ENCODE data around the gene ESR2.

Gene ESR2

DNA sequence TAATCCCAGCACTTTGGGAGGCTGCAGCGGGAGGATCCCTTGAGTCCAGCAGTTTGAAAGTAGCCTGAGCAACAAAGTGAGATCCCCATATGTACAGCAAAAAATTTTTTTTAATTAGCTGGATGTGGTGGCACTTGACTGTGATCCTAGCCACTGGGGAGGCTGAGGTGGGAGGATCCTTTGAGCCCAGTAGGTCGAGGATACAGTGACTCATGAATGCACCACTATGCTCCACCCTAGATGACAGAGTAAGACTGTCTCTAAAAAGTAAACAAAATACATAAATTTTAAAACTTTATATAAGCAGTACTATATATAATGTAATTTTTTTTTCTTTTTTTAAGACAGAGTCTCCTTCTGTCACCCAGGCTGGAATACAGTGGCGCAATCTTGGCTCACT lies 115.4 kb downstream of the ESR2 start:
- Histone ChIP-seq H3K27me3 (ENCODE audit: insufficient read depth, low read length) (no peaks in the 10 kb centered on the region), H3K36me3 (ENCODE audit: insufficient read depth, low read length) (peaks cover 50% of the 10 kb centered on the region), H3K27ac (ENCODE audit: low read depth, low read length) (no peak overlapping the region), H3K9ac (ENCODE audit: low read depth, low read length) (no peak overlapping the region), H3K4me3 (ENCODE audit: low read length) (no peak overlapping the region), H3K4me1 (ENCODE audit: insufficient read depth, low read length) (no peaks in the 10 kb centered on the region; the same call in 1 of the 2 replicates), H3K9me3 (ENCODE audit: insufficient read depth, low read depth, low read length) (no peaks in the 10 kb centered on the region)
- WGBS = 76% methylated on average over 2 of the region's 3 CpGs

DNA sequence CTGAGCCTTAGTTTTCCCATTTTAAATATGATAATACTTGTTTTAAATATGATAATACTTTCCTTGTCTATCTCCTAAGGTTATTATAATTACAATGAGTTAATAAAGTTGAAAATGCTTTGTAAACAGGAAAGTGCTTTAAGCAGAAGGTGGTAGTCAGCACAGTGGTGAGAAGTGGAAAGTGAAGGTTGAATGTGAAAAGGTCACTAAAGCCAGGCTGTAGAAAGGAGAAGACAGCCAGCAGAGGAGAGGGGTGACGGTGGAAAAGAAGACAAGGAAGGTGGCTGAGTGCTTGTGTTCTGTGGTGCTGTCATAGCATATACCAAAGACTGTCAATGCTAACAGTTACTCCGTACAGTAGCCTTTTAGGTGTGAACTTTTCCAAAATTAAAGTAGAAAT lies 117.8 kb downstream of the ESR2 start:
- H3K4me1 ChIP-seq (ENCODE audit: insufficient read depth, low read length) = no peaks in the 10 kb centered on the region; the same call in 1 of the 2 replicates
- no peaks in the 10 kb centered on the region for H3K9me3 ChIP-seq (ENCODE audit: insufficient read depth, low read depth, low read length)
- 80% methylated on average over 2 of the region's 2 CpGs for WGBS
- H3K4me3 ChIP-seq (ENCODE audit: low read length) = no peak overlapping the region
- H3K9ac ChIP-seq (ENCODE audit: low read depth, low read length) = no peak overlapping the region
- H3K36me3 ChIP-seq (ENCODE audit: insufficient read depth, low read length) = peaks cover 54% of the 10 kb centered on the region
- no peaks in the 10 kb centered on the region for H3K27me3 ChIP-seq (ENCODE audit: insufficient read depth, low read length)
- no peak overlapping the region for H3K27ac ChIP-seq (ENCODE audit: low read depth, low read length)

DNA sequence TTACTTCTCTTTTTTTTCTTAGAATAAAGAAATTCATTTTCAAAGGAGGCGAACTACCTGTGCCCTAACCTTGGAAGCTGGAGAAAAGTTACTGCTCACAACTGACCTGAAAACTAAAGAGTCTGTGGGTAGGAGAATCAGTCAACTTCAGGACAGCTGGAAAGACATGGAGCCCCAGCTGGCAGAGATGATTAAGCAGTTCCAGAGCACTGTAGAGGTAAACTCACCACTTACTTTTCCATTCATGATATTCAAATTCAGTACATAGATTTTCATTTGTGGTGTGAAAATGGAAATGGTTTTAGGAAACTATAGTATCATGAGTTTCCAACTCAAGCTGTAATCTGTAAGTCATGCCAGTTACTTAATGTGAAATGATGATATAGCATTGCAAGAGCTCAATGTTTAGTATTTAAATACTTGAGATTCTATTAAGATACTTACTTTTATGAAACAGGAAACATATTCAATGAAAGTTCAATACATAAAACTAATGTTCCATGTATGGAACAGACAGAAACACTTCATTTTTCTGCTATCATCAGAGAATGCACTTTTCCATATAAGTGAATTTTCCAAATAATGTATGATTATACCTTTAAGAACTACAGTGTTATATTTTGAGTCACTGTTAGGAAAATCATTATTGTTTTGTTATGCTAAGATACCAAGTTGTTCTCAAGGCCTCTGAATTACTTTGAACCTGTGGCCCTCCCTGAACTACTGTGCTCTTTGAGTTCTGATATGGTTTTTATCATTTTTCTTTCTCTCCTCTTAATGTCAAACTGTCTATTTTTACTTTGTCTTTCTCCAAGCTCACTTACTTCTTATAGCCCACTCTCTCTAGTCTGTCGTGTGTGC lies 119.0 kb downstream of the ESR2 start:
- Histone ChIP-seq H3K4me3 (ENCODE audit: low read length) (no peak overlapping the region), H3K9ac (ENCODE audit: low read depth, low read length) (no peak overlapping the region), H3K9me3 (ENCODE audit: insufficient read depth, low read depth, low read length) (no peaks in the 10 kb centered on the region), H3K36me3 (ENCODE audit: insufficient read depth, low read length) (peaks cover 59% of the 10 kb centered on the region), H3K4me1 (ENCODE audit: insufficient read depth, low read length) (no peaks in the 10 kb centered on the region; the same call in 1 of the 2 replicates), H3K27ac (ENCODE audit: low read depth, low read length) (no peak overlapping the region), H3K27me3 (ENCODE audit: insufficient read depth, low read length) (no peaks in the 10 kb centered on the region)
- WGBS = 96% methylated on average over 1 of the region's 2 CpGs

DNA sequence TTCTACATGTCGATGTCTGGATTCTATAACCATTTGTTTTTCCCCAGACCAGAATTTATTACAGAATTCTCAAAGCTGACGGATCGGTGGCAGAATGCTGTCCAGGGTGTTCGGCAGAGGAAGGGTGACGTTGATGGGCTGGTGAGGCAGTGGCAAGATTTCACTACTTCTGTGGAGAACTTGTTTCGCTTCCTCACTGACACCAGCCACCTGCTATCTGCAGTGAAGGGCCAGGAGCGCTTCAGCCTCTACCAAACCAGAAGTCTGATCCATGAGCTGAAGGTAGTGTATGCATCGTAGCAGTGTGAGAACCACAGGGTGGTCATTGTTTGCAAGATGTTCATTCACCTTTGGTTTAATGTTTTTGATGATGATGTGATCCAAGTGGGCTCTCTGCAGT lies 124.0 kb downstream of the ESR2 start:
- Histone ChIP-seq H3K27ac (ENCODE audit: low read depth, low read length) (no peak overlapping the region), H3K9ac (ENCODE audit: low read depth, low read length) (no peak overlapping the region), H3K27me3 (ENCODE audit: insufficient read depth, low read length) (no peaks in the 10 kb centered on the region), H3K36me3 (ENCODE audit: insufficient read depth, low read length) (peaks cover 65% of the 10 kb centered on the region), H3K9me3 (ENCODE audit: insufficient read depth, low read depth, low read length) (no peaks in the 10 kb centered on the region), H3K4me3 (ENCODE audit: low read length) (no peak overlapping the region), H3K4me1 (ENCODE audit: insufficient read depth, low read length) (no peaks in the 10 kb centered on the region)
- 96% methylated on average over 8 of the region's 8 CpGs for WGBS

DNA sequence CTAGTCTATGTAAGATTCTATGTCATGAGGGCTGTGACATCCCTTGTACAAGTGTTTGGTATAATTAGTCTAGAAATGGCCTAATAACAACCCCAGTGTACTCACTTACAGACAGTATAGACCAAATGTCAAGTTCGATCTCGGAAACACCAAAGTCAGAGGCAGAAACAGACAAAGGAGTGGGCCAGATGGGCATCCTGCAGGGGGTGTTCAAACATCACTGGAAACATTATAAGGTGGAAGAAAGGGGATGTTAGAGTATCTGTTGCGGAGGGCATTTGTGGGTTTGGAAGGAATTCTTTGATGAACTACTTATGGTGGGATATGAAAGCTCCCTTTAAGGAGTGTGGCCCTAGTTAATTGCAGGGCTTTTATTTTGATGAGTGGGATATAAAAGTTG lies 134.6 kb downstream of the ESR2 start:
- WGBS = 94% methylated on average over 3 of the region's 3 CpGs
- H3K9me3 ChIP-seq (ENCODE audit: insufficient read depth, low read depth, low read length) = no peaks in the 10 kb centered on the region
- H3K4me1 ChIP-seq (ENCODE audit: insufficient read depth, low read length) = no peaks in the 10 kb centered on the region
- no peak overlapping the region for H3K27ac ChIP-seq (ENCODE audit: low read depth, low read length)
- no peaks in the 10 kb centered on the region for H3K27me3 ChIP-seq (ENCODE audit: insufficient read depth, low read length)
- H3K9ac ChIP-seq (ENCODE audit: low read depth, low read length) = no peak overlapping the region
- peaks cover 50% of the 10 kb centered on the region for H3K36me3 ChIP-seq (ENCODE audit: insufficient read depth, low read length)
- H3K4me3 ChIP-seq (ENCODE audit: low read length) = no peak overlapping the region

DNA sequence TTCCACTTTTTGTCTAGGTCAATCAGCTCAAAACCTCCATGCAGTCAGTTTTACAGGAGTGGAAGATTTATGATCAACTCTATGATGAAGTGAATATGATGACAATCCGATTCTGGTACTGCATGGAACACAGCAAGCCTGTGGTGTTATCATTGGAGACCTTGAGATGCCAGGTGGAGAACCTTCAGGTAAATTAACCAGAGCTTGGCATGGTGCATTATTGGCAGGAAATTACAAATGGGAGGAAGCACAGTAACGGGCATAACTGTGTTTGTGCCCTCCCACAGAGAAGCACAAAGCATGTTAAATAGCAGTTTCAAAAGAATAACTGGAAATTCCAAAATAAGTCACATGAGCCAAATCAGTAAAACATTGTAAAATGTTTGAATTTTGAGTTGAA lies 135.6 kb downstream of the ESR2 start:
- peaks cover 54% of the 10 kb centered on the region for H3K36me3 ChIP-seq (ENCODE audit: insufficient read depth, low read length)
- H3K9me3 ChIP-seq (ENCODE audit: insufficient read depth, low read depth, low read length) = no peaks in the 10 kb centered on the region
- no peak overlapping the region for H3K9ac ChIP-seq (ENCODE audit: low read depth, low read length)
- H3K4me3 ChIP-seq (ENCODE audit: low read length) = no peak overlapping the region
- no peaks in the 10 kb centered on the region for H3K27me3 ChIP-seq (ENCODE audit: insufficient read depth, low read length)
- no peak overlapping the region for H3K27ac ChIP-seq (ENCODE audit: low read depth, low read length)
- H3K4me1 ChIP-seq (ENCODE audit: insufficient read depth, low read length) = no peaks in the 10 kb centered on the region
- 95% methylated on average over 2 of the region's 2 CpGs for WGBS

DNA sequence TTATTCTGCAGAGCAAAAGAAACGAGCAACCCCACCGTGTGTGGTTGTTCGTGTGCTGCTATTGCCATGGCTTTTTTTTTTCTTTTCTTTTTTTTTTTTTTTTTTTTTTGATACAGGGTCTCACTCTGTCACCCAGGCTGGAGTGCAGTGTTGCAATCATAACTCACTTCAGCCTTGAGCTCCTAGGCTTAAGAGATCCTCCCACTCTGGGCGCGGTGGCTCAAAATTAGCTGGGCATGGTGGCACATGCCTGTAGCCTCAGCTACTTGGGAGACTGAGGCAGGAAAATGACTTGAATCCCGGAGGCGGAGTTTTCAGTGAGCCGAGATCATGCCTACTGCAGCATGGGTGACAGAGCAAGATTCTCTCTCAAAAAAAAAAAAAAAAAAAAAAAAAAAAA lies 144.2 kb downstream of the ESR2 start:
- no peaks in the 10 kb centered on the region for H3K4me1 ChIP-seq (ENCODE audit: insufficient read depth, low read length)
- H3K27ac ChIP-seq (ENCODE audit: low read depth, low read length) = no peak overlapping the region
- no peaks in the 10 kb centered on the region for H3K27me3 ChIP-seq (ENCODE audit: insufficient read depth, low read length)
- no peak overlapping the region for H3K4me3 ChIP-seq (ENCODE audit: low read length)
- no peak overlapping the region for H3K9ac ChIP-seq (ENCODE audit: low read depth, low read length)
- H3K9me3 ChIP-seq (ENCODE audit: insufficient read depth, low read depth, low read length) = no peaks in the 10 kb centered on the region
- H3K36me3 ChIP-seq (ENCODE audit: insufficient read depth, low read length) = peaks cover 43% of the 10 kb centered on the region
- WGBS = 90% methylated on average over 7 of the region's 8 CpGs

DNA sequence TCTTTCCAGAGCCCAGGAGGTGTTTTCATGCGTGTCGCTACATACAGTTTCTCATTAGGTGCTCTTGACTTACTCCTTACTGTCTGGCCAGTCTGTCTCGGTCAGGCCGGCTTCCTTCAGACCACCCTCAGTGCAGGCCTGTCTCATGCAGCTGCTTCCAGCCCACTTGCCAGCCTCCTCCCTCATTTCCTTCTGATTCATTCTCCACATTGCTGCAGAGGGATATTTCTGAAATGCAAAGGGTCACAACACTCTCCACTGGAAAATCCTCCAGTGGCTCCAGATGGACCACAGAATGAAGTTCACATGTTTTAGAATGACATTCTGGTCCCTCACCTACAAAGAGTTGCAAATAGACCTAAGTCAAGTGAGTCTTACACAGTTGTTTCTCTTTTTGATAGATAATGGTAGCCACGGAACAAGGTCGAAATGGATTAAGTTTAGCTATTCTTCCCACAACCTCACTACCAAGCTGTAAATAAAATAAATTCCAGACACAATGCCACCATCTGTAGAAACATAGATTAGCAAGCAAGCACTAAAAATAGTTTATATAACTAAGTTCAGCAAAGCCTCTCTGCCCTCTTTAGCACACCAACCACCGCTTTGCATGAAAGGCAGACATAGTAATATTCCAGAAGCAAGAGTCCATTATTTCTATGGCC lies 146.9 kb downstream of the ESR2 start:
- Histone ChIP-seq H3K4me3 (ENCODE audit: low read length) (no peak overlapping the region), H3K36me3 (ENCODE audit: insufficient read depth, low read length) (peaks cover 50% of the 10 kb centered on the region)
- WGBS = 97% methylated on average over 7 of the region's 7 CpGs

DNA sequence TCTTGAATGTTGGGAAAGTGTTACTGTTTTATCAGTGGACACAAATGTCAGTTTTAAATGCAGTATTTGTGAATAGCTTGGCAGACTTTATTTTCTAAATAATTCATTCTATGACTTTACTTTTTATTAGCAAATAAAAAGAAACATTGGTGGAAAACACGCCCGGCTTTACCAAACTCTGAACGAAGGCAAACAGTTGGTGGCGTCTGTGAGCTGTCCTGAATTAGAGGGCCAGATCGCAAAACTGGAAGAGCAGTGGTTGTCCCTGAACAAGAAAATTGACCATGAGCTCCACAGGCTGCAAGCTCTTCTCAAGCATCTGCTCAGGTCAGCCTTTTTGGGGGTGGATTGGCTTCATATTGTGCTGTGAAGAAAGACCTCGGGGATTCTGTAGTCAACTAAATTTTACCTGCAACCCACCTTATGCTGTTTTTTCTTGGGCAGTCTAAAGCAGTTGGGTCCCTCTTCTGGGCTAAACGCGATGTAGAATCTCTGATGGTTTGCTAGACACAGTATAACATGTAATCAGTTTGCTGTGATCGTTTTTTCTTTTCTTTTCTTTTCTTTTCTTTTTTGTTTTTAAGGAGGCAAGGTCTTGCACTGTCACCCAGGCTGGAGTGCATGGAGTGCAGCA lies 156.4 kb downstream of the ESR2 start:
- no peak overlapping the region for H3K4me3 ChIP-seq (ENCODE audit: low read length)
- peaks cover 69% of the 10 kb centered on the region for H3K36me3 ChIP-seq (ENCODE audit: insufficient read depth, low read length)
- H3K27me3 ChIP-seq (ENCODE audit: insufficient read depth, low read length) = no peaks in the 10 kb centered on the region
- H3K9ac ChIP-seq (ENCODE audit: low read depth, low read length) = no peak overlapping the region
- H3K9me3 ChIP-seq (ENCODE audit: insufficient read depth, low read depth, low read length) = no peaks in the 10 kb centered on the region
- 93% methylated on average over 9 of the region's 9 CpGs for WGBS
- no peak overlapping the region for H3K27ac ChIP-seq (ENCODE audit: low read depth, low read length)
- H3K4me1 ChIP-seq (ENCODE audit: insufficient read depth, low read length) = no peaks in the 10 kb centered on the region

More for the DNA sequence above, 146.9 kb downstream of the ESR2 start:
- no peak overlapping the region for H3K9ac ChIP-seq (ENCODE audit: low read depth, low read length)
- H3K4me1 ChIP-seq (ENCODE audit: insufficient read depth, low read length) = no peaks in the 10 kb centered on the region
- no peaks in the 10 kb centered on the region for H3K27me3 ChIP-seq (ENCODE audit: insufficient read depth, low read length)
- no peak overlapping the region for H3K27ac ChIP-seq (ENCODE audit: low read depth, low read length)
- H3K9me3 ChIP-seq (ENCODE audit: insufficient read depth, low read depth, low read length) = no peaks in the 10 kb centered on the region

DNA sequence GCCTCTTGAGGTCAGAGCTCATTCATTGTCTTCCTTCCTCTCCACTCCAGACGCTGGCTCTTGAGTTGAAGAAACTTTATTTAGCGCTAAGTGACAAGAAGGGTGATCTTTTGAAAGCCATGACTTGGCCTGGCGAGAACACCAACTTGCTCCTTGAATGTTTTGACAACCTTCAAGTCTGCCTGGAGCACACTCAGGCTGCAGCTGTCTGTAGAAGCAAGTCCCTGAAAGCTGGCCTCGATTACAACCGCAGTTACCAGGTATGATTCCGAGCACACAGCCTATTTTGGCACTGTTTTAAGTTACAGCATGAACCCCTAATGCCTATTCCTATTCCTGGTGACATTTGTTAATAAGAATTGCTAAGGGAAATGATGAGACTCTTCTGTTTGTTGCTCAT lies 167.6 kb downstream of the ESR2 start:
- peaks cover 85% of the 10 kb centered on the region for H3K36me3 ChIP-seq (ENCODE audit: insufficient read depth, low read length)
- no peak overlapping the region for H3K9ac ChIP-seq (ENCODE audit: low read depth, low read length)
- no peak overlapping the region for H3K4me3 ChIP-seq (ENCODE audit: low read length)
- H3K27me3 ChIP-seq (ENCODE audit: insufficient read depth, low read length) = no peaks in the 10 kb centered on the region
- no peaks in the 10 kb centered on the region for H3K4me1 ChIP-seq (ENCODE audit: insufficient read depth, low read length)
- no peak overlapping the region for H3K27ac ChIP-seq (ENCODE audit: low read depth, low read length)
- 97% methylated on average over 6 of the region's 6 CpGs for WGBS
- no peaks in the 10 kb centered on the region for H3K9me3 ChIP-seq (ENCODE audit: insufficient read depth, low read depth, low read length)

DNA sequence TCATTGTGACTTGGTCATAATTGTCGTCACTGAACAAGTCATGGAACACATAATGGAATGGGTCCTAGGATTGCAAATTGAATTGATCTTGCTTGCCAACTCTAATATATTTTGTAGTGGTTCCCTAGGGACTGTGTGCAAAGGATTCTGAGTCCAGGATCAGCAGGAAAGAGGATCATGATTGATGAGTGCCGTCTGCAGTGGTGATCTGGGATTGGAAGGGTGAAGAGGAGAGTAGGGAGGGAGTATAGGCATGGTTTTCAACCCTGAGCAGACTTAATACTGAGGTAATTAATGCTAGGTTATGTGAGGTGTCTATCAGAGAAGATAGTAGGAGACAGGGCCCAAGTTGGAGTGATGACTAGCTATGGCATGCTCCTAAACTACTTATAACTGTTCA lies 168.9 kb downstream of the ESR2 start:
- peaks cover 79% of the 10 kb centered on the region for H3K36me3 ChIP-seq (ENCODE audit: insufficient read depth, low read length)

More for the DNA sequence above, 168.9 kb downstream of the ESR2 start:
- H3K9me3 ChIP-seq (ENCODE audit: insufficient read depth, low read depth, low read length) = no peaks in the 10 kb centered on the region
- no peaks in the 10 kb centered on the region for H3K4me1 ChIP-seq (ENCODE audit: insufficient read depth, low read length)
- no peaks in the 10 kb centered on the region for H3K27me3 ChIP-seq (ENCODE audit: insufficient read depth, low read length)
- 86% methylated on average over 2 of the region's 2 CpGs for WGBS
- no peak overlapping the region for H3K4me3 ChIP-seq (ENCODE audit: low read length)
- no peak overlapping the region for H3K27ac ChIP-seq (ENCODE audit: low read depth, low read length)
- no peak overlapping the region for H3K9ac ChIP-seq (ENCODE audit: low read depth, low read length)
